Stomach (tissue), 9 donors: ENCODE data around the gene ELMO1. TPM values are rescaled to one million over a fixed set of nuclear protein-coding genes. Genes with fewer than 3 reads are reported as not detected.

ENCODE experiments used
- DNase-seq, 2 donors: peaks; one replicate each; pipeline versions ENCODE4 v3.0.0 to v3.0.0-alpha.2; 2013 to 2019
- H3K27ac ChIP-seq, 5 donors: fragments of 200-600 bp in 4 of 5; sonication (generic) in 4 of 5; one replicate each; pipeline ENCODE4 v1.5.1; 2013 to 2019; ENCODE audit warnings: mild to moderate bottlenecking in 1 of 5, moderate library complexity in 1 of 5
- H3K27me3 ChIP-seq, 3 donors: fragments of 200-600 bp; sonication (generic); one replicate each; pipeline ENCODE4 v1.5.1; 2017 to 2019; ENCODE audit warnings: mixed run types in 1 of 3
- H3K36me3 ChIP-seq, 4 donors: fragments of 200-600 bp; sonication (generic); 1 replicate in 3 of 4; 2 replicates in 1 of 4; pipeline ENCODE4 v1.5.1; 2016 to 2019
- H3K4me1 ChIP-seq, 4 donors: fragments of 200-600 bp; sonication (generic); one replicate each; pipeline ENCODE4 v1.5.1; 2016 to 2019
- H3K4me3 ChIP-seq, 4 donors: fragments of 200-600 bp; sonication (generic) in 3 of 4; one replicate each; pipeline ENCODE4 v1.5.1; 2016 to 2019; ENCODE audit warnings: mild to moderate bottlenecking in 1 of 4
- H3K9me3 ChIP-seq, 4 donors: fragments of 200-600 bp; sonication (generic); one replicate each; pipeline ENCODE4 v1.5.1; 2016 to 2019
- EP300 ChIP-seq: sonication (generic); formaldehyde crosslinking; IDR thresholded peaks from one replicate; pipeline ENCODE4 v1.6.1; 2017; ENCODE audit warnings: antibody characterized with exemption
- POLR2A ChIP-seq, 4 donors: fragments of 450-650 bp; IDR thresholded peaks; one replicate each; pipeline ENCODE4 v1.6.1; 2016; ENCODE audit warnings: antibody characterized with exemption in 4 of 4, control low read depth in 2 of 4, mild to moderate bottlenecking in 1 of 4, moderate library complexity in 1 of 4
- POLR2AphosphoS5 ChIP-seq, 3 donors: sonication (generic); formaldehyde crosslinking; IDR thresholded peaks; one replicate each; pipeline ENCODE4 v1.6.1; 2016; ENCODE audit warnings: antibody characterized with exemption in 3 of 3
- WGBS, 5 donors: extraction: QIAGEN DNeasy Blood & Tissue Kit in 3 of 5; methylation state at CpG; one replicate each; pipeline versions ENCODE4 v1.1.5 to v1.1.7; 2013 to 2018; 5-methylcytosine and 5-hydroxymethylcytosine counted together
- intact Hi-C: fragments of 100-400 bp; cut with DNase I; formaldehyde crosslinking; loops from one replicate; pipeline ENCODE4 v1.15.1; 2023; ENCODE audit warnings: low total_unique reads
- polyA plus RNA-seq, 3 donors: library from polyadenylated mRNA; stranded (reverse); fragments of 200-250 nt; gene quantifications; one replicate each; pipeline ENCODE4 v1.2.3, GENCODE V29; 2013
- total RNA-seq, 5 donors: library from RNA; depleted of rRNA; stranded (reverse); fragments of >200 nt; gene quantifications; one replicate each; pipeline versions ENCODE4 v1.1.0 to v1.2.3, GENCODE V29; 2014 to 2016
- TF ChIP-seq, protein P1 (sequence below), 7 experiments: fragments of 450-650 bp in 4 of 7; fragments of 200-600 bp in 3 of 7; sonication (generic) in 3 of 7; IDR thresholded peaks; one replicate each; pipeline ENCODE4 v1.5.1; 2016 to 2019; ENCODE audit warnings: antibody characterized with exemption in 7 of 7, control low read depth in 2 of 7, mild to moderate bottlenecking in 1 of 7
- donor health status: healthy with polysubstance abuse.
- donor health status: Bipolar disorder and iron deficiency.
- donor health status: healthy.

ELMO1 gene
- total and polyA plus RNA-seq, 8 donors, result 4.1 to 117 (median 44.8) TPM

DNA sequence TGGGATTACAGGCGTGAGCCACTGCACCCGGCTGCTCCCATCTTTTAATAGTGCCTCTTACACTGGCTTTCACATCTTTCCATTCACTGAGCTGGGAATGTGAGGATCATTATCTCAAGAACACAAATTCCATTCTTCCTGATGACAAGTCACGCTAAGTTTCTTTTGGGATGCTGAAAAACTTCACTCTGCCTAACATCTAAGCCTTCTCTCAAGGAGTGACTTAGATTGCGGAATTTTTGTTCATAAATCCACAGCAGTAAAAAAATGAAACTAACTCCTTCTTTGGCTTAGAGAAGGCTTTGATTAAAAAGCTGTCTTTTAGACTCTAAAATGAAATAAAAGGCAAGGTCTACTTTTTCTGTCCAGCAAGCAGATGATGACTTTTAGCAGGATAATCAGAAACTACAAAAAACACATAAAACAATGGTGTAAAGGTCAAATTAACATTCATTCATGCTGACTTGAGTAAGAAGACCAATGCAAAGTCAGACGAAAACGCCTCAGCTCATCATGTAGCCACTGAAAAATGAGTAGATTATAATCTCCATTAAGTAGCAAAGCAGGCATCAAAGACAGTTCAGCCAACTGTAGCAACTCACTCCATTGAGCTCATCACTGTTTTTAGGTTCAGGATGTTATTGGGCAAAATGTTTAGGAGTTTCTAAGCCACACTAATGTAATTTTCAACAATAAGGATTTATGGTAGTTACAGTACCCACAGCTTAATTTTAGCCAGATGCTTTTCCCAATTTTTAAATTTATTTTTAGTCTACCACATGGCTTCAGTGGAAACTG is 178.8 kb downstream of the ELMO1 start:
- no peak for DNase-seq
- WGBS, 5 donors, result 79 to 87% (median 80%) methylated on average over 6 of the region's 6 CpGs
- intact Hi-C loops, result no loop called here
- no peaks in the 10 kb centered on the region for H3K9me3 ChIP-seq
- H3K4me1 ChIP-seq, result no peaks in the 10 kb centered on the region
- TF ChIP-seq EP300, result no peak
- TF ChIP-seq, protein P1, sequence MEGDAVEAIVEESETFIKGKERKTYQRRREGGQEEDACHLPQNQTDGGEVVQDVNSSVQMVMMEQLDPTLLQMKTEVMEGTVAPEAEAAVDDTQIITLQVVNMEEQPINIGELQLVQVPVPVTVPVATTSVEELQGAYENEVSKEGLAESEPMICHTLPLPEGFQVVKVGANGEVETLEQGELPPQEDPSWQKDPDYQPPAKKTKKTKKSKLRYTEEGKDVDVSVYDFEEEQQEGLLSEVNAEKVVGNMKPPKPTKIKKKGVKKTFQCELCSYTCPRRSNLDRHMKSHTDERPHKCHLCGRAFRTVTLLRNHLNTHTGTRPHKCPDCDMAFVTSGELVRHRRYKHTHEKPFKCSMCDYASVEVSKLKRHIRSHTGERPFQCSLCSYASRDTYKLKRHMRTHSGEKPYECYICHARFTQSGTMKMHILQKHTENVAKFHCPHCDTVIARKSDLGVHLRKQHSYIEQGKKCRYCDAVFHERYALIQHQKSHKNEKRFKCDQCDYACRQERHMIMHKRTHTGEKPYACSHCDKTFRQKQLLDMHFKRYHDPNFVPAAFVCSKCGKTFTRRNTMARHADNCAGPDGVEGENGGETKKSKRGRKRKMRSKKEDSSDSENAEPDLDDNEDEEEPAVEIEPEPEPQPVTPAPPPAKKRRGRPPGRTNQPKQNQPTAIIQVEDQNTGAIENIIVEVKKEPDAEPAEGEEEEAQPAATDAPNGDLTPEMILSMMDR (IDR thresholded peaks at IDR 0.05), result no peak
- no peak for TF ChIP-seq POLR2A (IDR thresholded peaks at IDR 0.05)
- TF ChIP-seq POLR2AphosphoS5 (IDR thresholded peaks at IDR 0.05), result no peak
- H3K27ac ChIP-seq, result no peak overlapping the region
- H3K36me3 ChIP-seq, result peaks cover 0 to 5% (median 0%) of the 10 kb centered on the region in 4 donors
- no peaks in the 10 kb centered on the region for H3K27me3 ChIP-seq
- no peak overlapping the region for H3K4me3 ChIP-seq

DNA sequence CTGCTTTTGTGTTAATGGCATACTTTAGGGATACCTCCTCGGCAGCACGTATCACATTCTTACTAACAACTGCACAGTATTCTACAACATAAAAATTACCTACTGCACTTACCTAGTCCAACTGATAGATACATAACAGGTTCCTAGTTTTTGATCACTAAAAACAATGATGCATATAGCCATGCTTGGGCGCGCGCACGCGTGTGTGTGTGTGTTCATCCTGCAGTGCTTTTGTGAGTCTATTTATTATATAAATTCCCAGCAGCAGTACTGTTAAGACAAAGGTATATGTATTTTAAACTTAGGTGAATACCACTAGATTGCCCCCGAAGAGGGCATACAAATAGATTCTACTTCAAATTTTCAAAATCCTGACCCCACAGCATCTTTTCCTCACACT is 181.4 kb downstream of the ELMO1 start:
- Histone ChIP-seq H3K36me3 (peaks cover 0 to 5% (median 0%) of the 10 kb centered on the region in 4 donors), H3K27me3 (no peaks in the 10 kb centered on the region), H3K9me3 (no peaks in the 10 kb centered on the region), H3K4me1 (no peaks in the 10 kb centered on the region), H3K4me3 (no peak overlapping the region), H3K27ac (no peak overlapping the region)
- no peak for DNase-seq
- TF ChIP-seq, protein P1 (IDR thresholded peaks at IDR 0.05), result no peak
- TF ChIP-seq POLR2AphosphoS5 (IDR thresholded peaks at IDR 0.05) (no peak), POLR2A (IDR thresholded peaks at IDR 0.05) (no peak), EP300 (no peak)
- intact Hi-C loops, result no loop called here
- 92 to 97% (median 96%) methylated on average over 8 of the region's 8 CpGs for WGBS, 5 donors

DNA sequence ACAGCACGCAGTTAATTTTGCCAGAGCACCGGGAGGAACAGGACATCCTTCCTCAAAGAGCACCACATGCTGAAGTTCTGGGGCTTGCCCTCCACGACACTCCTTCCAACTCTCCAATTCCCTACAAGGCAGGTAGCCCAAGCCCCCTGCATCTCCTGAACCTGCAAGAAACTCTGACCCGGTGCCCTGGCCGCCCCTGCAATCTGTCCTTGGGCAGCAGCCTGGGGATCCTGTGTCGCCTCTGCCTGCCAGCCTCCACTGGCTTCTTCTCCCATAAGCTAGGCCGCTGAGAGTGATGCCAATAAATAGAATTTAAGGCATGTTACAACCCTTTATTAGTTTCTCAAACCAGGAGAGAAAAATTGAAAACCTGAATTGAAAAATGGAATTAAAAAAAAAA is 182.8 kb downstream of the ELMO1 start:
- no peak for DNase-seq
- no peaks in the 10 kb centered on the region for H3K4me1 ChIP-seq
- H3K36me3 ChIP-seq, result peaks cover 0 to under 1% (median 0%) of the 10 kb centered on the region in 4 donors
- H3K4me3 ChIP-seq, result no peak overlapping the region
- TF ChIP-seq EP300 (no peak), POLR2AphosphoS5 (IDR thresholded peaks at IDR 0.05) (no peak), POLR2A (IDR thresholded peaks at IDR 0.05) (no peak)
- TF ChIP-seq, protein P1 (IDR thresholded peaks at IDR 0.05), result no peak
- H3K27me3 ChIP-seq, result no peaks in the 10 kb centered on the region
- intact Hi-C loops, result no loop called here
- no peaks in the 10 kb centered on the region for H3K9me3 ChIP-seq
- H3K27ac ChIP-seq, result no peak overlapping the region
- WGBS, 5 donors, result 79 to 88% (median 87%) methylated on average over 7 of the region's 7 CpGs

DNA sequence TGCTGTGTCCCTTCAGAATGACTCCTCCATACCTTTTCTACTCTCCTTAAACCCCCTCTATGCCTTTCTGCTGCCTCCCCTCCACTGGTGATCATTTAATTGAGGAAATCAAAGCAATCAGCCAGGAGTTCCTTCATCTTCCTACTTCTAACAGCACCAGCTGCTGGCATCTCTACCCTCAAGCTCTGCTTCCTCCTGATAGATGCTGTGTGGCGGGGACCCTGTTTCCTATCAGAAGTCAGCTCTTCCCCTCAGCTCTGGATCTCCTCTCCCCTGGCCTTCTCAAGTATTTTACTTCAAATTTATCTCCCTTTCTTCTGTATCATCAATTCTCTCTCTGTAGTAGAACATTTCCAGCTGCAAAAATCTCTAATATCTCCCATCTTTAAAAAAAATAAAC is 183.7 kb downstream of the ELMO1 start:
- TF ChIP-seq, protein P1 (IDR thresholded peaks at IDR 0.05), result no peak
- TF ChIP-seq POLR2A (IDR thresholded peaks at IDR 0.05) (no peak), POLR2AphosphoS5 (IDR thresholded peaks at IDR 0.05) (no peak), EP300 (no peak)
- WGBS, 5 donors, result 56 to 84% (median 79%) methylated on average over 1 of the region's 1 CpG
- intact Hi-C loops, result no loop called here
- DNase-seq, result no peak
- Histone ChIP-seq H3K9me3 (no peaks in the 10 kb centered on the region), H3K27me3 (no peaks in the 10 kb centered on the region), H3K4me1 (peaks cover 0 to 5% (median 0%) of the 10 kb centered on the region in 4 donors), H3K27ac (no peak overlapping the region), H3K4me3 (no peak overlapping the region), H3K36me3 (no peaks in the 10 kb centered on the region)
